ACC112 (cell line): ENCODE data around the gene MYH16.
"Not testable (repeated sequence)": the region's sequence is repeated elsewhere in the genome, so short reads cannot be mapped to it uniquely, and the experiment has no call there.

Experiments
- H2AFZ ChIP-seq: fragments of 200-600 bp; sonication (generic); one replicate; pipeline ENCODE4 v1.6.0; 2017; ENCODE audit warnings: antibody characterized with exemption, low read length; ENCODE audit not compliant: unreplicated experiment
- H3K27ac ChIP-seq: fragments of 200-600 bp; sonication (generic); 2 replicates; pipeline ENCODE4 v1.5.1; 2014; ENCODE audit warnings: low read depth, mild to moderate bottlenecking, antibody characterized with exemption, low read length, moderate library complexity
- H3K27me3 ChIP-seq: fragments of 200-600 bp; sonication (generic); 2 replicates; pipeline ENCODE4 v1.6.1; 2014; ENCODE audit warnings: mild to moderate bottlenecking, antibody characterized with exemption, low read length, moderate library complexity, mixed read lengths; ENCODE audit not compliant: insufficient read depth
- H3K36me3 ChIP-seq: fragments of 200-600 bp; sonication (generic); 2 replicates; pipeline ENCODE4 v1.6.1; 2016; ENCODE audit warnings: mild to moderate bottlenecking, antibody characterized with exemption, low read length, moderate library complexity, mixed read lengths; ENCODE audit not compliant: insufficient read depth
- H3K4me1 ChIP-seq: fragments of 200-600 bp; sonication (generic); one replicate; pipeline ENCODE4 v1.6.1; 2016; ENCODE audit warnings: low read length, mixed read lengths; ENCODE audit not compliant: insufficient read depth, unreplicated experiment, control insufficient read depth
- H3K4me3 ChIP-seq: fragments of 200-600 bp; sonication (generic); 2 replicates; pipeline ENCODE4 v1.5.1; 2014; ENCODE audit warnings: mild to moderate bottlenecking, low read depth, low read length
- H3K79me2 ChIP-seq: fragments of 200-600 bp; sonication (generic); one replicate; pipeline ENCODE4 v1.6.0; 2016; ENCODE audit warnings: low read length; ENCODE audit not compliant: control insufficient read depth, unreplicated experiment, insufficient read depth

MYH16 gene

GRCh38 chr7:99275496-99275895, 2.9 kb downstream of the MYH16 start:
- peaks cover 9% of the 10 kb centered on the region for H3K4me1 ChIP-seq
- H3K79me2 ChIP-seq, result no peaks in the 10 kb centered on the region
- no peaks in the 10 kb centered on the region for H3K27me3 ChIP-seq
- H3K36me3 ChIP-seq, result no peaks in the 10 kb centered on the region
- H3K4me3 ChIP-seq, result no peak overlapping the region
- H3K27ac ChIP-seq, result no peak overlapping the region
- H2AFZ ChIP-seq, result no peak overlapping the region

- Histone ChIP-seq H3K27me3 (no peaks in the 10 kb centered on the region), H3K4me1 (peaks cover 9% of the 10 kb centered on the region), H3K79me2 (no peaks in the 10 kb centered on the region), H3K36me3 (no peaks in the 10 kb centered on the region), H3K4me3 (no peak overlapping the region), H2AFZ (no peak overlapping the region), H3K27ac (no peak overlapping the region)
Observed at GRCh38 chr7:99278180-99278579, 5.5 kb downstream of the MYH16 start.

GRCh38 chr7:99284165-99284564, 11.5 kb downstream of the MYH16 start:
- H3K4me3 ChIP-seq, H3K79me2 ChIP-seq, H2AFZ ChIP-seq, H3K36me3 ChIP-seq, H3K4me1 ChIP-seq, H3K27ac ChIP-seq, H3K27me3 ChIP-seq: not testable (repeated sequence)

- Histone ChIP-seq H3K4me3 (no peak overlapping the region), H3K27ac (no peak overlapping the region), H3K27me3 (no peaks in the 10 kb centered on the region), H3K4me1 (no peaks in the 10 kb centered on the region), H3K36me3 (no peaks in the 10 kb centered on the region), H3K79me2 (no peaks in the 10 kb centered on the region), H2AFZ (no peak overlapping the region)
Observed at GRCh38 chr7:99287779-99288534, 15.3 kb downstream of the MYH16 start.

GRCh38 chr7:99289185-99289584, 16.5 kb downstream of the MYH16 start:
- Histone ChIP-seq H3K4me1 (no peaks in the 10 kb centered on the region), H3K27ac (no peak overlapping the region), H3K79me2 (no peaks in the 10 kb centered on the region), H2AFZ (no peak overlapping the region), H3K36me3 (no peaks in the 10 kb centered on the region), H3K27me3 (no peaks in the 10 kb centered on the region), H3K4me3 (no peak overlapping the region)

- H3K4me3 ChIP-seq, H2AFZ ChIP-seq, H3K27me3 ChIP-seq, H3K79me2 ChIP-seq, H3K27ac ChIP-seq, H3K4me1 ChIP-seq, H3K36me3 ChIP-seq: not testable (repeated sequence)
Observed at GRCh38 chr7:99290148-99290547, 17.5 kb downstream of the MYH16 start.

GRCh38 chr7:99290980-99291607, 18.5 kb downstream of the MYH16 start:
- H3K4me3 ChIP-seq, result no peak overlapping the region
- no peak overlapping the region for H2AFZ ChIP-seq
- no peaks in the 10 kb centered on the region for H3K27me3 ChIP-seq

GRCh38 chr7:99292127-99292526, 19.5 kb downstream of the MYH16 start:
- H3K79me2 ChIP-seq, result no peaks in the 10 kb centered on the region
- no peak overlapping the region for H3K4me3 ChIP-seq
- H3K4me1 ChIP-seq, result no peaks in the 10 kb centered on the region
- no peaks in the 10 kb centered on the region for H3K27me3 ChIP-seq
- H3K36me3 ChIP-seq, result no peaks in the 10 kb centered on the region
- no peak overlapping the region for H3K27ac ChIP-seq
- no peak overlapping the region for H2AFZ ChIP-seq

More at GRCh38 chr7:99290980-99291607, 18.5 kb downstream of the MYH16 start:
- Histone ChIP-seq H3K4me1 (no peaks in the 10 kb centered on the region), H3K27ac (no peak overlapping the region), H3K36me3 (no peaks in the 10 kb centered on the region), H3K79me2 (no peaks in the 10 kb centered on the region)

GRCh38 chr7:99293167-99293566, 20.5 kb downstream of the MYH16 start:
- no peaks in the 10 kb centered on the region for H3K36me3 ChIP-seq
- no peak overlapping the region for H3K4me3 ChIP-seq
- no peak overlapping the region for H2AFZ ChIP-seq
- no peak overlapping the region for H3K27ac ChIP-seq
- no peaks in the 10 kb centered on the region for H3K79me2 ChIP-seq
- no peaks in the 10 kb centered on the region for H3K27me3 ChIP-seq
- no peaks in the 10 kb centered on the region for H3K4me1 ChIP-seq

- Histone ChIP-seq H2AFZ (no peak overlapping the region), H3K4me1 (no peaks in the 10 kb centered on the region), H3K79me2 (no peaks in the 10 kb centered on the region), H3K4me3 (no peak overlapping the region), H3K36me3 (no peaks in the 10 kb centered on the region), H3K27ac (no peak overlapping the region), H3K27me3 (no peaks in the 10 kb centered on the region)
Observed at GRCh38 chr7:99293650-99294049, 21.0 kb downstream of the MYH16 start.

- Histone ChIP-seq H3K27ac (no peak overlapping the region), H3K4me3 (no peak overlapping the region), H3K27me3 (no peaks in the 10 kb centered on the region)
Observed at GRCh38 chr7:99296471-99296870, 23.8 kb downstream of the MYH16 start.

More at GRCh38 chr7:99296471-99296870, 23.8 kb downstream of the MYH16 start:
- no peaks in the 10 kb centered on the region for H3K36me3 ChIP-seq
- no peak overlapping the region for H2AFZ ChIP-seq
- H3K4me1 ChIP-seq, result no peaks in the 10 kb centered on the region
- H3K79me2 ChIP-seq, result no peaks in the 10 kb centered on the region
